Hepatocyte (in vitro differentiated cells): ENCODE data around the gene NR2C2AP. TPM values are rescaled to one million over a fixed set of nuclear protein-coding genes. Genes with fewer than 3 reads are reported as not detected.

Experiments
- DNase-seq: peaks from one replicate; pipeline ENCODE4 v3.0.0-alpha.2; 2016; ENCODE audit warnings: low spot score
- H2AFZ ChIP-seq: fragments of 200-600 bp; sonication (generic); 2 replicates; pipeline ENCODE4 v1.6.0; 2016; ENCODE audit warnings: antibody characterized with exemption, mild to moderate bottlenecking
- H3K27ac ChIP-seq: fragments of 200-600 bp; sonication (generic); 2 replicates; pipeline ENCODE4 v1.5.1; 2016; ENCODE audit warnings: mild to moderate bottlenecking
- H3K27me3 ChIP-seq: fragments of 200-600 bp; sonication (generic); 2 replicates; pipeline ENCODE4 v1.6.1; 2016
- H3K36me3 ChIP-seq: fragments of 200-600 bp; sonication (generic); replicated peaks from 2 replicates; pipeline ENCODE4 v1.5.1; 2016; ENCODE audit warnings: low read depth; ENCODE audit not compliant: insufficient read depth
- H3K4me1 ChIP-seq: fragments of 200-600 bp; sonication (generic); 2 replicates; pipeline ENCODE4 v1.5.1; 2016; ENCODE audit warnings: mild to moderate bottlenecking, moderate library complexity; ENCODE audit not compliant: insufficient read depth
- H3K4me2 ChIP-seq: fragments of 200-600 bp; sonication (generic); 2 replicates; pipeline ENCODE4 v1.6.0; 2016
- H3K4me3 ChIP-seq: fragments of 200-600 bp; sonication (generic); 2 replicates; pipeline ENCODE4 v1.5.1; 2016; ENCODE audit warnings: mild to moderate bottlenecking
- H3K79me2 ChIP-seq: fragments of 200-600 bp; sonication (generic); 2 replicates; pipeline ENCODE4 v1.6.0; 2017; ENCODE audit warnings: mild to moderate bottlenecking
- H3K9me2 ChIP-seq: fragments of 200-600 bp; sonication (generic); replicated peaks from 2 replicates; pipeline ENCODE4 v1.6.0; 2017; ENCODE audit warnings: mild to moderate bottlenecking; ENCODE audit not compliant: insufficient read depth
- H3K9me3 ChIP-seq: fragments of 200-600 bp; sonication (generic); 2 replicates; pipeline ENCODE4 v1.5.1; 2016; ENCODE audit warnings: low read depth, mild to moderate bottlenecking
- H4K20me1 ChIP-seq: fragments of 200-600 bp; sonication (generic); 2 replicates; pipeline ENCODE4 v1.6.0; 2016; ENCODE audit warnings: mild to moderate bottlenecking; ENCODE audit not compliant: insufficient read depth, poor library complexity, severe bottlenecking
- EZH2 ChIP-seq: fragments of 200-600 bp; sonication (generic); IDR thresholded peaks from 2 replicates; pipeline ENCODE4 v1.6.1; 2016; ENCODE audit warnings: antibody characterized with exemption, mild to moderate bottlenecking, borderline replicate concordance
- EZH2phosphoT487 ChIP-seq: fragments of 200-600 bp; sonication (generic); IDR thresholded peaks from one replicate; pipeline ENCODE4 v1.6.1; 2018; ENCODE audit warnings: antibody characterized with exemption, mild to moderate bottlenecking, low read depth, moderate library complexity; ENCODE audit not compliant: unreplicated experiment, severe bottlenecking
- WGBS: methylation state at CpG from one replicate; pipeline ENCODE4 v1.1.6; 2016; ENCODE audit warnings: low lambda C conversion rate; ENCODE audit errors: missing lambda C conversion rate; 5-methylcytosine and 5-hydroxymethylcytosine counted together
- polyA plus RNA-seq: library from polyadenylated mRNA; unstranded; fragments of >200 nt; fragmentation: Nextera tagmentation; extraction: Ambion mirVana; gene quantifications from 2 replicates; pipeline ENCODE4 v1.2.1, GENCODE V29; 2016
- total RNA-seq: library from RNA; depleted of rRNA; stranded (reverse); fragments of >200 nt; gene quantifications from 2 replicates; pipeline ENCODE4 v1.2.3, GENCODE V29; 2014
- TF ChIP-seq, protein P1 (sequence below): fragments of 200-600 bp; sonication (generic); IDR thresholded peaks from 2 replicates; pipeline ENCODE4 v1.5.1; 2016; ENCODE audit warnings: antibody characterized with exemption, mild to moderate bottlenecking; ENCODE audit not compliant: poor library complexity

The NR2C2AP gene
- total and polyA plus RNA-seq, 2 experiments from 2014 or later: 5.2 to 9.0 TPM

DNA sequence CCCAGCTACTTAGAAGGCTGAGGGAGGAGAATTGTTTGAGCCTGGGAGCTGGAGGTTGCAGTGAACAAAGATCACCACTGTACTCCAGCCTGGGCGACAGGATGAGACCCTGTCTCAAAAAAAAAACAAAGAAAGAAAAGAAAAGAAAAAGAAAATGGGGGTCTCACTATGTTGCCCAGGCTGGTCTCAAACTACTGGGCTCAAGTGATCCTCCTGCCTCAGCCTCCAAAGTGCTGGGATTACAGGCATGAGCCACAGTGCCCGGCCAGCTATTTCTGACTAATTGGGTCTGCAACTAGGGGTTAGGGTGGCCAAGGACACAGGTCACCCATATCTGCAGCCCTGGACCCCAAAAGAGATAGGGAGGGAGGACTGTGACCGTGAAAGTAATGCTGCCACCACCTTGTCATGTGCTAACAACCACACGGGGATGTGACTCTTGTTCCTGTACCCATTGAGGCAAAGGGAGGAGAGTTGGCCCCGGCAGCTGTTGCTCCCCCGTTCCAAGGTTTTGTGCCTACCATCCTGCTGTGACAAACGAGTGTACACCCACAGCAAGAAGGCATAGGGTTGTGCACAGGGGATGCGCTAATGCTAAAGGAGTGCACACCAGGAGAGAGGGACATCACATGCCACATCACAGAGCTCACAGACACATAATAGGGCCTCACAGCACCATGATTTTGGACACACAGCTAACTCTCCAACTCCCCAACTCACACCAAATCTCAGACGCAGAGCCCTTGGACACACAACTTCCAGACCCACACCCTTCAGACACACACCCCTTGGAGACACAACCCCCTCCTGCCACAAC lies 33.8 kb downstream of the NR2C2AP start:
- Histone ChIP-seq H3K79me2 (no peaks in the 10 kb centered on the region), H3K27ac (no peak overlapping the region), H3K4me2 (peak overlapping the region; percentile 86), H2AFZ (no peak overlapping the region), H4K20me1 (no peaks in the 10 kb centered on the region), H3K9me3 (no peaks in the 10 kb centered on the region), H3K9me2 (no peaks in the 10 kb centered on the region), H3K4me1 (peaks cover 10% of the 10 kb centered on the region), H3K36me3 (no peaks in the 10 kb centered on the region), H3K4me3 (no peak overlapping the region), H3K27me3 (no peaks in the 10 kb centered on the region)
- no peak for TF ChIP-seq EZH2
- TF ChIP-seq, protein P1, sequence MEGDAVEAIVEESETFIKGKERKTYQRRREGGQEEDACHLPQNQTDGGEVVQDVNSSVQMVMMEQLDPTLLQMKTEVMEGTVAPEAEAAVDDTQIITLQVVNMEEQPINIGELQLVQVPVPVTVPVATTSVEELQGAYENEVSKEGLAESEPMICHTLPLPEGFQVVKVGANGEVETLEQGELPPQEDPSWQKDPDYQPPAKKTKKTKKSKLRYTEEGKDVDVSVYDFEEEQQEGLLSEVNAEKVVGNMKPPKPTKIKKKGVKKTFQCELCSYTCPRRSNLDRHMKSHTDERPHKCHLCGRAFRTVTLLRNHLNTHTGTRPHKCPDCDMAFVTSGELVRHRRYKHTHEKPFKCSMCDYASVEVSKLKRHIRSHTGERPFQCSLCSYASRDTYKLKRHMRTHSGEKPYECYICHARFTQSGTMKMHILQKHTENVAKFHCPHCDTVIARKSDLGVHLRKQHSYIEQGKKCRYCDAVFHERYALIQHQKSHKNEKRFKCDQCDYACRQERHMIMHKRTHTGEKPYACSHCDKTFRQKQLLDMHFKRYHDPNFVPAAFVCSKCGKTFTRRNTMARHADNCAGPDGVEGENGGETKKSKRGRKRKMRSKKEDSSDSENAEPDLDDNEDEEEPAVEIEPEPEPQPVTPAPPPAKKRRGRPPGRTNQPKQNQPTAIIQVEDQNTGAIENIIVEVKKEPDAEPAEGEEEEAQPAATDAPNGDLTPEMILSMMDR: no peak
- TF ChIP-seq EZH2phosphoT487: no peak
- no peak for DNase-seq
- WGBS: 84% methylated on average over 9 of the region's 9 CpGs

DNA sequence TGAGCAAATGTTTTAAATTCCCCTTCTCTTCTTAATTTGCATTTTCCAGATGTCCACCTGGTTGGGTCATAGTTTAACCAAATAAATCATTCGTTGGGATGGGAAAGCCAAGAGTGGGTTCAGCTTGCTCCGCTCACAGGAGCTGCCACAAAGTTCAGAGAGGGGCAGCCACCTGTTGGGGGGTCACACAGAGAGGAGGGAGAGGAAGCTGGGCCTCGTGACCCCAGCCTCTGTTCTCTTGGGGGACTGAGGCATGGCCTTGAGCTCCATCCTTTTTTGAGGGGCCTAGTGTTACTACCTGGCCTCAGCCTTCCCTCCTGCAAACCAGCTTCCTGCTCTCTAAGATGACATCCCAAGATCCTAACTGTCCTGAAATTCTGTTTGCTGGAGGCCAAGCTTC lies 35.6 kb downstream of the NR2C2AP start:
- Histone ChIP-seq H3K36me3 (no peaks in the 10 kb centered on the region), H3K4me1 (peaks cover 10% of the 10 kb centered on the region), H3K4me2 (no peak overlapping the region), H3K4me3 (no peak overlapping the region), H3K27ac (no peak overlapping the region), H3K79me2 (no peaks in the 10 kb centered on the region), H2AFZ (no peak overlapping the region), H3K27me3 (no peaks in the 10 kb centered on the region), H4K20me1 (no peaks in the 10 kb centered on the region), H3K9me3 (no peaks in the 10 kb centered on the region), H3K9me2 (no peaks in the 10 kb centered on the region)
- no peak for DNase-seq
- WGBS: 85% methylated on average over 3 of the region's 3 CpGs
- no peak for TF ChIP-seq EZH2
- TF ChIP-seq, protein P1: no peak
- TF ChIP-seq EZH2phosphoT487: no peak

DNA sequence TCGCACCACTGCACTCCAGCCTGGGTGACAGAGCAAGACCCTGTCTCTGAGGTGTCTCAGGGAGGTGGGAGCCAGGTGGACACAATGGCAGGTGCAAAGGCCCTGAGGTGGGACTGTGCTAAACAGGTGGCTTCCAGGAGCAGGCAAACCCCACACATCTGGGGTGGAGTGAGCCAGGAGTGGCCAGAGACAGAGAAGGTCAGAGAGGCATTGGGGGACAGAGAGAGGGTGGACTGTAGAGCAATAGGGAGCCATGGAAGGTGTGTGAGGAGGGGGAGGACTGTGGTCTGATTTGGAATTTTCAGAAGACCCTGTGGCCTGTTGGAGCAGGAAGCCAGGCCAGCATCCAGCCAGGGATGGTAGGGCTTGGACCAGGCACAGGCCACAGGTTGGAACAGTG lies 37.8 kb downstream of the NR2C2AP start:
- 100% methylated on average over 1 of the region's 1 CpG for WGBS
- no peak for TF ChIP-seq EZH2
- Histone ChIP-seq H3K9me2 (no peaks in the 10 kb centered on the region), H3K79me2 (no peaks in the 10 kb centered on the region), H3K36me3 (no peaks in the 10 kb centered on the region), H4K20me1 (no peaks in the 10 kb centered on the region), H3K9me3 (no peaks in the 10 kb centered on the region), H2AFZ (no peak overlapping the region), H3K27me3 (no peaks in the 10 kb centered on the region), H3K27ac (no peak overlapping the region), H3K4me1 (no peaks in the 10 kb centered on the region), H3K4me2 (no peak overlapping the region), H3K4me3 (no peak overlapping the region)
- no peak for DNase-seq

DNA sequence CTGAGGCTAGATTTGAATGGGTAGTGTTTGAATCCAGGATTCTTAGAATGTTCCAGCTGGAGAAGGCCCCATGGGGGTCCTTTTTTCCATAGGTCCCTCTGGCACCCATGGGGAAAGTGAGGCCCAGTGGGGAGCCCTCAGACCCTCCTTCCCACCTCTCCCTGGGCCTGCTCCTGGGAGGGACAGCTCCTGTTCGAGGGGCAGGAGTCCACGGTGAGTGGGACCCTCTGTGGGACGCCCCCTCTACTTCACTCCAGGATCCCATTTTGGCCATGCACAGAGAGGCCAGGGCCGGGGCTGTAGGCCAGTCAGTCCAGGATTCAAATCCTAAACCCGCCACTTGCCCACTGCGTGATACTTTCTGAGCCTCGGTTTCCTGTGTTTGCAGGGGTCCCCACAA lies 40.7 kb downstream of the NR2C2AP start:
- TF ChIP-seq, protein P1: no peak
- TF ChIP-seq EZH2phosphoT487 (no peak), EZH2 (no peak)
- no peaks in the 10 kb centered on the region for H3K27me3 ChIP-seq
- no peaks in the 10 kb centered on the region for H3K36me3 ChIP-seq
- H3K4me2 ChIP-seq: no peak overlapping the region
- H3K9me3 ChIP-seq: no peaks in the 10 kb centered on the region
- no peak for DNase-seq
- H3K4me1 ChIP-seq: no peaks in the 10 kb centered on the region
- no peaks in the 10 kb centered on the region for H3K9me2 ChIP-seq
- 90% methylated on average over 7 of the region's 7 CpGs for WGBS
- H2AFZ ChIP-seq: no peak overlapping the region
- H3K27ac ChIP-seq: no peak overlapping the region
- no peaks in the 10 kb centered on the region for H3K79me2 ChIP-seq
- no peak overlapping the region for H3K4me3 ChIP-seq
- H4K20me1 ChIP-seq: no peaks in the 10 kb centered on the region
